Upper lobe of left lung (tissue), 4 donors: ENCODE measurements around the gene FAM228B.
"Not testable (repeated sequence)": the region's sequence is repeated elsewhere in the genome, so short reads cannot be mapped to it uniquely, and the experiment has no call there.

Source experiments
- POLR2A ChIP-seq, 4 donors: fragments of 450-650 bp; IDR thresholded peaks; one replicate each; pipeline ENCODE4 v1.5.1; 2016 to 2017; ENCODE audit warnings: antibody characterized with exemption in 4 of 4, mild to moderate bottlenecking in 2 of 4
- TF ChIP-seq, protein P1 (sequence below), 6 experiments: fragments of 450-650 bp in 4 of 6; fragments of 200-600 bp in 2 of 6; sonication (generic) in 2 of 6; IDR thresholded peaks; one replicate each; pipeline ENCODE4 v1.5.1; 2016 to 2019; ENCODE audit warnings: antibody characterized with exemption in 6 of 6

DNA sequence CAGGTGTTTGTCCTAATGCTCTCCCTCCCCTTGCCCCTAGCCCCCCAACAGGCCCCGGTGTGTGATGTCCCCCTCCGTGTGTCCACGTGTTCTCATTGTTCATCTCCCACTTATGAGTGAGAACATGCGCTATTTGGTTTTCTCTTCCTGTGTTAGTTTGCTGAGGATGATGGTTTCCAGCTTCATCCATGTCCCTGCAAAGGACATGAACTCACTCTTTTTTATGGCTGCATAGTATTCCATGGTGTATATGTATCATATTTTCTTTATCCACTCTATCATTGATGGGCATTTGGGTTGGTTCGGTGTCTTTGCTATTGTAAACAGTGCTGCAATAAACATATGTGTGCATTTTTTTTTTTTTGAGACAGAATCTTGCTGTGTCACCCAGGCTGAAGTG lies 30.0 kb upstream of the FAM228B start:
- TF ChIP-seq, protein P1, sequence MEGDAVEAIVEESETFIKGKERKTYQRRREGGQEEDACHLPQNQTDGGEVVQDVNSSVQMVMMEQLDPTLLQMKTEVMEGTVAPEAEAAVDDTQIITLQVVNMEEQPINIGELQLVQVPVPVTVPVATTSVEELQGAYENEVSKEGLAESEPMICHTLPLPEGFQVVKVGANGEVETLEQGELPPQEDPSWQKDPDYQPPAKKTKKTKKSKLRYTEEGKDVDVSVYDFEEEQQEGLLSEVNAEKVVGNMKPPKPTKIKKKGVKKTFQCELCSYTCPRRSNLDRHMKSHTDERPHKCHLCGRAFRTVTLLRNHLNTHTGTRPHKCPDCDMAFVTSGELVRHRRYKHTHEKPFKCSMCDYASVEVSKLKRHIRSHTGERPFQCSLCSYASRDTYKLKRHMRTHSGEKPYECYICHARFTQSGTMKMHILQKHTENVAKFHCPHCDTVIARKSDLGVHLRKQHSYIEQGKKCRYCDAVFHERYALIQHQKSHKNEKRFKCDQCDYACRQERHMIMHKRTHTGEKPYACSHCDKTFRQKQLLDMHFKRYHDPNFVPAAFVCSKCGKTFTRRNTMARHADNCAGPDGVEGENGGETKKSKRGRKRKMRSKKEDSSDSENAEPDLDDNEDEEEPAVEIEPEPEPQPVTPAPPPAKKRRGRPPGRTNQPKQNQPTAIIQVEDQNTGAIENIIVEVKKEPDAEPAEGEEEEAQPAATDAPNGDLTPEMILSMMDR (IDR thresholded peaks at IDR 0.05) = not testable (repeated sequence)
- TF ChIP-seq POLR2A (IDR thresholded peaks at IDR 0.05) = not testable (repeated sequence)
